GM21423 (cell line): Measurements from ENCODE around the gene RPGR.

Experiments
- ATAC-seq: cut with Tn5 transposase; IDR thresholded peaks from one replicate; pipeline ENCODE4 v1.9.1; 2021; ENCODE audit warnings: mild to moderate bottlenecking, moderate library complexity; ENCODE audit not compliant: unreplicated experiment

RPGR gene

GRCh38 chrX:38332505-38332904 is 5.2 kb upstream of the RPGR start:
- peak; percentile 58 for ATAC-seq

- no peak for ATAC-seq
These were observed 419 bp upstream of the RPGR start for GRCh38 chrX:38327775-38328081.

- no peak for ATAC-seq
These were observed 1.2 kb downstream of the RPGR start for GRCh38 chrX:38326086-38326485.

- ATAC-seq: no peak
These were observed 6.5 kb downstream of the RPGR start for GRCh38 chrX:38320819-38321218.

- ATAC-seq: no peak
These were observed 8.7 kb downstream of the RPGR start for GRCh38 chrX:38318606-38319005.

- ATAC-seq: no peak
These were observed 9.1 kb downstream of the RPGR start for GRCh38 chrX:38318196-38318595.

GRCh38 chrX:38315186-38315585 is 12.1 kb downstream of the RPGR start:
- no peak for ATAC-seq

GRCh38 chrX:38313190-38313589 is 14.1 kb downstream of the RPGR start:
- no peak for ATAC-seq

- no peak for ATAC-seq
These were observed 14.9 kb downstream of the RPGR start for GRCh38 chrX:38312436-38312835.

- no peak for ATAC-seq
These were observed 15.6 kb downstream of the RPGR start for GRCh38 chrX:38311743-38312142.

GRCh38 chrX:38305971-38306370 is 21.3 kb downstream of the RPGR start:
- ATAC-seq: no peak

GRCh38 chrX:38304010-38304409 is 23.3 kb downstream of the RPGR start:
- ATAC-seq: no peak

- no peak for ATAC-seq
These were observed 33.6 kb downstream of the RPGR start for GRCh38 chrX:38293741-38294140.

- ATAC-seq: no peak
These were observed 39.6 kb downstream of the RPGR start for GRCh38 chrX:38287674-38288073.

GRCh38 chrX:38285649-38286048 is 41.7 kb downstream of the RPGR start:
- no peak for ATAC-seq

GRCh38 chrX:38282049-38282448 is 45.3 kb downstream of the RPGR start:
- no peak for ATAC-seq

GRCh38 chrX:38279188-38279587 is 48.1 kb downstream of the RPGR start:
- no peak for ATAC-seq

GRCh38 chrX:38278682-38279081 is 48.6 kb downstream of the RPGR start:
- ATAC-seq: no peak

- ATAC-seq: no peak
These were observed 49.5 kb downstream of the RPGR start for GRCh38 chrX:38277802-38278201.

- no peak for ATAC-seq
These were observed 50.2 kb downstream of the RPGR start for GRCh38 chrX:38277136-38277535.

GRCh38 chrX:38276089-38276488 is 51.2 kb downstream of the RPGR start:
- no peak for ATAC-seq

GRCh38 chrX:38275615-38276014 is 51.7 kb downstream of the RPGR start:
- ATAC-seq: peak; percentile 38

GRCh38 chrX:38273453-38273852 is 53.9 kb downstream of the RPGR start:
- peak; percentile 55 for ATAC-seq

- ATAC-seq: peak; percentile 61
These were observed 56.1 kb downstream of the RPGR start for GRCh38 chrX:38271154-38271716.
